ENCODE measurements around the gene PPFIBP2.

GRCh38 chr11:7573558-7574296, 59.9 kb downstream of the PPFIBP2 start:
- TF ChIP-seq, protein P1, sequence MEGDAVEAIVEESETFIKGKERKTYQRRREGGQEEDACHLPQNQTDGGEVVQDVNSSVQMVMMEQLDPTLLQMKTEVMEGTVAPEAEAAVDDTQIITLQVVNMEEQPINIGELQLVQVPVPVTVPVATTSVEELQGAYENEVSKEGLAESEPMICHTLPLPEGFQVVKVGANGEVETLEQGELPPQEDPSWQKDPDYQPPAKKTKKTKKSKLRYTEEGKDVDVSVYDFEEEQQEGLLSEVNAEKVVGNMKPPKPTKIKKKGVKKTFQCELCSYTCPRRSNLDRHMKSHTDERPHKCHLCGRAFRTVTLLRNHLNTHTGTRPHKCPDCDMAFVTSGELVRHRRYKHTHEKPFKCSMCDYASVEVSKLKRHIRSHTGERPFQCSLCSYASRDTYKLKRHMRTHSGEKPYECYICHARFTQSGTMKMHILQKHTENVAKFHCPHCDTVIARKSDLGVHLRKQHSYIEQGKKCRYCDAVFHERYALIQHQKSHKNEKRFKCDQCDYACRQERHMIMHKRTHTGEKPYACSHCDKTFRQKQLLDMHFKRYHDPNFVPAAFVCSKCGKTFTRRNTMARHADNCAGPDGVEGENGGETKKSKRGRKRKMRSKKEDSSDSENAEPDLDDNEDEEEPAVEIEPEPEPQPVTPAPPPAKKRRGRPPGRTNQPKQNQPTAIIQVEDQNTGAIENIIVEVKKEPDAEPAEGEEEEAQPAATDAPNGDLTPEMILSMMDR (IDR thresholded peaks at IDR 0.05) = no peak
- TF ChIP-seq EZH2 (IDR thresholded peaks at IDR 0.05) = no peak

Measured in neural progenitor cell (in vitro differentiated cells).